ENCODE measurements around the gene CDH4.

Gene CDH4

DNA sequence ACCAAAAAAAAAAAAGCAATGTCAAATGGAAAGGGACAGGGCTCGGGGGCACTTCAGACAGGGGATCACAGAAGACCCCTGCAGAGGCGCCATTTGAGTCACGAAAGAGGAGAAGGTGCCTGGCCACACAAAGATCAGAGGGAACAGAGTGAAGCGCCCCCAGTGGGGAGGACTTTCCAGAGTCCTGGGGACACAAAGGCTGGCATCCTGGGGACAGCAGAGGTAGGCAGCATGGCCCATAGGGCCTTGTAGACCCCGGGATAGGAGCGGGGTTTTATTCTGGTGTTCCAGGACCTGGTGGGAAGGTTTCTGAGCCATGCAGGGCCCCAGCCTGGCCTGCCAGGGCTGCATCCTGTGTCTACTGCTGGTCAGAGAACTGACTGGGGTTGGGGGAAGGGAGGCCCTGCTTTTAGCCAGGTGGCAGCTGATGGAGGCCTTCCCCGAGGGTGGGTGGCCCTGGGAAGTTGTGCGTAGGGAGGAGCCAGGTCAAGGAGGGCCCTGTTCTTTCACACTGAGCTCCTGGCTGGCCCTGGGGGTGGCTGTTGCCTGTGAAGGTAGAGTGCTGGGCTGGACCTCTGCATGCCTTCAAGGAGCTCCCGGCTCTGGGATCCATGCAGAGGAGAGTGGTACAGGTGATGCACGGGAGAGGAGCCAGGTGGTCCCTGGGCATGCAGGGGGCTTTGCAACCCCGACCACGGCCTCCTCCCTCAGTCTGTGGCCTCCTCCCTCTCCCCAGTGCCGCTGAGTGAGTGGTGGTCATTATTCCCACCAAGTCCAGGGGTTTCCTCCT lies 117.9 kb downstream of the CDH4 start:
- TF ChIP-seq SPI1 (IDR thresholded peaks at IDR 0.05; ENCODE audit: borderline replicate concordance, low read depth), result no peak
- TF ChIP-seq GABPA (IDR thresholded peaks at IDR 0.05; ENCODE audit: low read depth), result no peak
- TF ChIP-seq, protein P1, sequence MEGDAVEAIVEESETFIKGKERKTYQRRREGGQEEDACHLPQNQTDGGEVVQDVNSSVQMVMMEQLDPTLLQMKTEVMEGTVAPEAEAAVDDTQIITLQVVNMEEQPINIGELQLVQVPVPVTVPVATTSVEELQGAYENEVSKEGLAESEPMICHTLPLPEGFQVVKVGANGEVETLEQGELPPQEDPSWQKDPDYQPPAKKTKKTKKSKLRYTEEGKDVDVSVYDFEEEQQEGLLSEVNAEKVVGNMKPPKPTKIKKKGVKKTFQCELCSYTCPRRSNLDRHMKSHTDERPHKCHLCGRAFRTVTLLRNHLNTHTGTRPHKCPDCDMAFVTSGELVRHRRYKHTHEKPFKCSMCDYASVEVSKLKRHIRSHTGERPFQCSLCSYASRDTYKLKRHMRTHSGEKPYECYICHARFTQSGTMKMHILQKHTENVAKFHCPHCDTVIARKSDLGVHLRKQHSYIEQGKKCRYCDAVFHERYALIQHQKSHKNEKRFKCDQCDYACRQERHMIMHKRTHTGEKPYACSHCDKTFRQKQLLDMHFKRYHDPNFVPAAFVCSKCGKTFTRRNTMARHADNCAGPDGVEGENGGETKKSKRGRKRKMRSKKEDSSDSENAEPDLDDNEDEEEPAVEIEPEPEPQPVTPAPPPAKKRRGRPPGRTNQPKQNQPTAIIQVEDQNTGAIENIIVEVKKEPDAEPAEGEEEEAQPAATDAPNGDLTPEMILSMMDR (IDR thresholded peaks at IDR 0.05; ENCODE audit: insufficient read depth, low read length), result no peak
- TF ChIP-seq, protein P2, sequence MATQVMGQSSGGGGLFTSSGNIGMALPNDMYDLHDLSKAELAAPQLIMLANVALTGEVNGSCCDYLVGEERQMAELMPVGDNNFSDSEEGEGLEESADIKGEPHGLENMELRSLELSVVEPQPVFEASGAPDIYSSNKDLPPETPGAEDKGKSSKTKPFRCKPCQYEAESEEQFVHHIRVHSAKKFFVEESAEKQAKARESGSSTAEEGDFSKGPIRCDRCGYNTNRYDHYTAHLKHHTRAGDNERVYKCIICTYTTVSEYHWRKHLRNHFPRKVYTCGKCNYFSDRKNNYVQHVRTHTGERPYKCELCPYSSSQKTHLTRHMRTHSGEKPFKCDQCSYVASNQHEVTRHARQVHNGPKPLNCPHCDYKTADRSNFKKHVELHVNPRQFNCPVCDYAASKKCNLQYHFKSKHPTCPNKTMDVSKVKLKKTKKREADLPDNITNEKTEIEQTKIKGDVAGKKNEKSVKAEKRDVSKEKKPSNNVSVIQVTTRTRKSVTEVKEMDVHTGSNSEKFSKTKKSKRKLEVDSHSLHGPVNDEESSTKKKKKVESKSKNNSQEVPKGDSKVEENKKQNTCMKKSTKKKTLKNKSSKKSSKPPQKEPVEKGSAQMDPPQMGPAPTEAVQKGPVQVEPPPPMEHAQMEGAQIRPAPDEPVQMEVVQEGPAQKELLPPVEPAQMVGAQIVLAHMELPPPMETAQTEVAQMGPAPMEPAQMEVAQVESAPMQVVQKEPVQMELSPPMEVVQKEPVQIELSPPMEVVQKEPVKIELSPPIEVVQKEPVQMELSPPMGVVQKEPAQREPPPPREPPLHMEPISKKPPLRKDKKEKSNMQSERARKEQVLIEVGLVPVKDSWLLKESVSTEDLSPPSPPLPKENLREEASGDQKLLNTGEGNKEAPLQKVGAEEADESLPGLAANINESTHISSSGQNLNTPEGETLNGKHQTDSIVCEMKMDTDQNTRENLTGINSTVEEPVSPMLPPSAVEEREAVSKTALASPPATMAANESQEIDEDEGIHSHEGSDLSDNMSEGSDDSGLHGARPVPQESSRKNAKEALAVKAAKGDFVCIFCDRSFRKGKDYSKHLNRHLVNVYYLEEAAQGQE (IDR thresholded peaks at IDR 0.05; ENCODE audit: insufficient replicate concordance, low read depth), result no peak
- TF ChIP-seq POLR2AphosphoS5 (IDR thresholded peaks at IDR 0.05; ENCODE audit: low read depth), result no peak
- H3K4me3 ChIP-seq (replicated peaks; ENCODE audit: insufficient read depth, low read length), result no peak overlapping the region
- H3K27me3 ChIP-seq (ENCODE audit: insufficient read depth, poor library complexity, severe bottlenecking), result no peaks in the 10 kb centered on the region
- no peak for DNase-seq (ENCODE audit: low read depth in 1 of 2, low spot score in 1 of 2)
- no peak overlapping the region for H3K27ac ChIP-seq (replicated peaks)

DNA sequence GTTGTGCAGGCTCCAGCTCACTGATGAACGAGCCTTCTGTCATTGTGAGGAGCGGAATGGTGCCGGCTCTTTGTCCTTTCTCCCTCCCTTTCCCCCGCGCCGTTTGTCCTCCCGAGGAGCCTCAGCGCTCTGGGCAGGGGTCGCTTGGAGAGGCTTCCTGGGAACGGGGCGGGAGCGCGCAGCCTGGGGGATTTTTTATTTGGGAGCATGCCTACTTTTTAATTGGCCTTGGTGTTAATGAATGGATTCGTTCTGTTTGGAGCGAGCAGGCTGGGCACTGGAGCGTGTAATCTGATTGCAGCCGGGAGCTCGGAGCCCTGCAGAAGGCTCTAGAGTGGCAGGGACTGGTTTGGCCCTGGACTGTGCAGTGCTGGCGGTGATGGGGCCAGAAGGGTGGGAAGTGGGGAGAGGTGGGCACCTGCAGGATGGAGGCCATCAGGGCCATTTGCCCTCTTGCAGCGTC lies 118.8 kb downstream of the CDH4 start:
- DNase-seq (ENCODE audit: low read depth in 1 of 2, low spot score in 1 of 2), result no peak
- Histone ChIP-seq H3K4me3 (replicated peaks; ENCODE audit: insufficient read depth, low read length) (no peak overlapping the region), H3K27me3 (ENCODE audit: insufficient read depth, poor library complexity, severe bottlenecking) (no peaks in the 10 kb centered on the region), H3K27ac (replicated peaks) (no peak overlapping the region)
- TF ChIP-seq, protein P2 (IDR thresholded peaks at IDR 0.05; ENCODE audit: insufficient replicate concordance, low read depth), result no peak
- no peak for TF ChIP-seq GABPA (IDR thresholded peaks at IDR 0.05; ENCODE audit: low read depth)
- no peak for TF ChIP-seq SPI1 (IDR thresholded peaks at IDR 0.05; ENCODE audit: borderline replicate concordance, low read depth)
- TF ChIP-seq POLR2AphosphoS5 (IDR thresholded peaks at IDR 0.05; ENCODE audit: low read depth), result no peak
- TF ChIP-seq, protein P1 (IDR thresholded peaks at IDR 0.05; ENCODE audit: insufficient read depth, low read length), result no peak

DNA sequence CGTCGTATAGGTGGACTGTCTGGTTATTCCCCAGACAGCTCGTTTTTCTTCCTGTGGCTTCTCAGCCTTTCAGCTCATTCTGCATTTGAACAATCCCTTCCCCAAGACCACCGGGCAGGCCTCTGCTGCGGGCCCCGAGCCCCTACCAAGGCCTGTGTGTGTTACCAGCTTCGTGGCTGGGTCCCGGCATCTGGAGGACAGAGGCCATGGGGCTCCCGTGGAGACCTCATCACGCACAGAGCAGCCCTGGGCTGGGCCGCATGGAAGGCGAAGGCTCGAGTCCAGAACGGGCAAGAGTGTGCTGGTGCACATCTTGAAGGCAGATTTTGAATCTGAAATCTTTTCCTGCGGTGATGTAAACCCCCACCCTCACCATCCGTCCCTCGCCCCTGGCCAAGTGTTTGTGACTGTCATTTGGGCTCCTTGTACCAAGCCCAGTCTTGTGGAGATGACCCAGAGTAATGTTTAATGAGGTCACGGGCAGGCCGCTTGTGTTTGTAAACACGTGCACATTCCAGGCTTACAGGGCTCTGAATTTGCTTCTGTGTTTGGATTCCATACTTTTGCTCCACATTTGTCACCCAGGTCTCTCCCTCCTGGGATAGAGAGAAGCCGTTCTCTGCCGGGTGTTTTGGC lies 119.6 kb downstream of the CDH4 start:
- Histone ChIP-seq H3K27ac (replicated peaks) (no peak overlapping the region), H3K4me3 (replicated peaks; ENCODE audit: insufficient read depth, low read length) (no peak overlapping the region), H3K27me3 (ENCODE audit: insufficient read depth, poor library complexity, severe bottlenecking) (no peaks in the 10 kb centered on the region)
- DNase-seq (ENCODE audit: low read depth in 1 of 2, low spot score in 1 of 2), result no peak
- TF ChIP-seq, protein P1 (IDR thresholded peaks at IDR 0.05; ENCODE audit: insufficient read depth, low read length), result no peak
- no peak for TF ChIP-seq SPI1 (IDR thresholded peaks at IDR 0.05; ENCODE audit: borderline replicate concordance, low read depth)
- no peak for TF ChIP-seq GABPA (IDR thresholded peaks at IDR 0.05; ENCODE audit: low read depth)
- TF ChIP-seq POLR2AphosphoS5 (IDR thresholded peaks at IDR 0.05; ENCODE audit: low read depth), result no peak
- TF ChIP-seq, protein P2 (IDR thresholded peaks at IDR 0.05; ENCODE audit: insufficient replicate concordance, low read depth), result no peak
